ENCODE data around the gene FAM78B. TPM values are rescaled to one million over a fixed set of nuclear protein-coding genes. Genes with fewer than 3 reads are reported as not detected.

FAM78B gene
- total and polyA plus RNA-seq, 9 donors, result 0.64 to 2.6 (median 1.4) TPM

- intact Hi-C loops (cut with DNase I), result no loop called here
- Histone ChIP-seq H3K4me3 (no peak overlapping the region), H3K9me3 (no peaks in the 10 kb centered on the region), H3K36me3 (no peaks in the 10 kb centered on the region), H3K27ac (no peak overlapping the region), H3K27me3 (no peaks in the 10 kb centered on the region), H3K4me1 (ENCODE audit: insufficient read depth) (no peaks in the 10 kb centered on the region)
- TF ChIP-seq EP300 (IDR thresholded peaks at IDR 0.05), result no peak
- no peak for TF ChIP-seq CTCF (IDR thresholded peaks at IDR 0.05)
- no peak for TF ChIP-seq POLR2A (IDR thresholded peaks at IDR 0.05)
- DNase-seq, result no peak
These were observed 34.3 kb downstream of the FAM78B start for GRCh38 chr1:166132496-166132895.

- H3K27ac ChIP-seq, result no peak overlapping the region
- H3K9me3 ChIP-seq, result no peaks in the 10 kb centered on the region
- intact Hi-C loops (cut with DNase I), result no loop called here
- no peaks in the 10 kb centered on the region for H3K36me3 ChIP-seq
- no peak overlapping the region for H3K4me3 ChIP-seq
- H3K4me1 ChIP-seq (ENCODE audit: insufficient read depth), result no peaks in the 10 kb centered on the region
- H3K27me3 ChIP-seq, result no peaks in the 10 kb centered on the region
- TF ChIP-seq CTCF (IDR thresholded peaks at IDR 0.05), result no peak
- no peak for TF ChIP-seq POLR2A (IDR thresholded peaks at IDR 0.05)
- no peak for TF ChIP-seq EP300 (IDR thresholded peaks at IDR 0.05)
- WGBS, 3 donors, result 88 to 94% (median 92%) methylated on average over 3 of the region's 3 CpGs
- DNase-seq, result no peak
These were observed 37.8 kb downstream of the FAM78B start for GRCh38 chr1:166129006-166129405.

- no peaks in the 10 kb centered on the region for H3K36me3 ChIP-seq
- TF ChIP-seq POLR2A (IDR thresholded peaks at IDR 0.05) (no peak), CTCF (IDR thresholded peaks at IDR 0.05) (no peak), EP300 (IDR thresholded peaks at IDR 0.05) (no peak)
- intact Hi-C loops (cut with DNase I), result no loop called here
- no peak overlapping the region for H3K27ac ChIP-seq
- WGBS, 3 donors, result 50 to 100% (median 98%) methylated on average over 1 of the region's 1 CpG
- no peaks in the 10 kb centered on the region for H3K27me3 ChIP-seq
- no peaks in the 10 kb centered on the region for H3K4me1 ChIP-seq (ENCODE audit: insufficient read depth)
- no peaks in the 10 kb centered on the region for H3K9me3 ChIP-seq
- no peak for DNase-seq
- no peak overlapping the region for H3K4me3 ChIP-seq
These were observed 38.6 kb downstream of the FAM78B start for GRCh38 chr1:166128195-166128594.

GRCh38 chr1:166127003-166127402 is 39.8 kb downstream of the FAM78B start:
- no peaks in the 10 kb centered on the region for H3K27me3 ChIP-seq
- no peaks in the 10 kb centered on the region for H3K36me3 ChIP-seq
- H3K9me3 ChIP-seq, result no peaks in the 10 kb centered on the region
- no peaks in the 10 kb centered on the region for H3K4me1 ChIP-seq (ENCODE audit: insufficient read depth)
- no peak overlapping the region for H3K4me3 ChIP-seq
- H3K27ac ChIP-seq, result no peak overlapping the region
- DNase-seq, result no peak
- intact Hi-C loops (cut with DNase I), result no loop called here
- 67 to 79% (median 69%) methylated on average over 1 of the region's 1 CpG for WGBS, 3 donors
- no peak for TF ChIP-seq EP300 (IDR thresholded peaks at IDR 0.05)
- TF ChIP-seq POLR2A (IDR thresholded peaks at IDR 0.05), result no peak

GRCh38 chr1:166122873-166123466 is 43.8 kb downstream of the FAM78B start:
- no peak overlapping the region for H3K27ac ChIP-seq
- H3K36me3 ChIP-seq, result no peaks in the 10 kb centered on the region
- TF ChIP-seq POLR2A (IDR thresholded peaks at IDR 0.05) (no peak), CTCF (IDR thresholded peaks at IDR 0.05) (no peak), EP300 (IDR thresholded peaks at IDR 0.05) (no peak)
- WGBS, 3 donors, result 57 to 63% (median 58%) methylated on average over 8 of the region's 8 CpGs
- no peak overlapping the region for H3K4me3 ChIP-seq
- H3K4me1 ChIP-seq (ENCODE audit: insufficient read depth), result no peaks in the 10 kb centered on the region
- no peak for DNase-seq
- H3K9me3 ChIP-seq, result no peaks in the 10 kb centered on the region
- intact Hi-C loops (cut with DNase I), result no loop called here
- H3K27me3 ChIP-seq, result no peaks in the 10 kb centered on the region
